GM21529 (cell line): ENCODE measurements around the gene CDH4.

Experiments
- ATAC-seq: cut with Tn5 transposase; IDR thresholded peaks from one replicate; pipeline ENCODE4 v1.9.1; 2021; ENCODE audit not compliant: unreplicated experiment

The CDH4 gene

GRCh38 chr20:61878478-61879302 is 626.6 kb downstream of the CDH4 start:
- ATAC-seq: no peak

DNA sequence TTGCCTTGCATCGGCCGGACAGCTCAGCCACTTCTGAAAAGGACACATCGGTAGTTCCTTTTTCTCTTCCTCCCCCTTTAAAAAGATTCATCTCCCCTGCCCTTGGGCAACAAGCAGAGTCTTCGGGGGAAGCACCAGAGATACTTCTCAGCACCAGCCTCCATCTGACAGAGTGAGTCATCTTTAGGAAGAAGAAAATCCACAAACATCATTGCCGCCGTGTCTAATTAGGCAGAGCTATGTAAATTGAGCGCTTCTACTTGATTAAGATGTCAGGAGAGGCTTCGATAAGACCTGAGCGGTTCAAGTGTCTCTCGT is 627.2 kb downstream of the CDH4 start:
- ATAC-seq: no peak

DNA sequence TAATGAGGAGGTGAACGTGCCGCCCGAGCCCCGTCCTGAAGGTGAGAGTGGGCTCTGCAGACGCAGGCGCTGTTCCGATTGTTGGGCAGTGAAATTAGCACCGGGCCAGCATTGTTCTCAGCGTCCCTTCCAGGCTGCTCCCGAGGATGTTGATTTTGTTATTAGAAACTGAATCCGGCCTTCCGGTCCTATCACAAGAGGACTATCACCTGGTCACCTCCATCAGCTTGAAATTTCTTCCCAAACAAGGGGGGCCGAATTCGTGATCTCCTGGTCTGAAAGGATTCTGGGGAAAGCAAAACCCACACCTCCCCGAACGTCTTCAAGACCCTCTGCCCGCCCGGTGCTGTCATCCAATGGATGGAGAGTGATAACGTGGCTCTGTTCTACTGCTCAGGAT is 627.6 kb downstream of the CDH4 start:
- ATAC-seq: no peak

- no peak for ATAC-seq
Observed at GRCh38 chr20:61880706-61881105, 628.6 kb downstream of the CDH4 start.

DNA sequence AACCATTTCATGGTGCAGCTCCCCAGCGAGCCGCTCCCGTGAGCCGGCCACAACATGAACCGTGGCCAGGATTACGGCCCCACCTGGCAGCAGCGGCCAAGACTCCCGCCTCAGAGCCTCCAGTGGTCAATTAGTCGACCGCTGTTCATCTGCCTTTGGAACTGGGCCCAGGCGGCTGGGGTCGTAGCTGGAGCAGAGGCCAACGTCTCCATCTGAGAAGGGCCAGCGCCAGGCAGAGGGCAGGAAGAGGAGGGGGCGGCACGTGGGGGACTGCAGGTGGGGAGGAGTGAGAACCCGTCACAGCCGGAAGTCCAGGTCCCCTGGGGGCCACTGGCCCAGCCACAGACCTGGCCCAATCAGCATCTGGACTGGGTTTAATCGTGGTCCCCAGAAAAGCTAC is 629.4 kb downstream of the CDH4 start:
- ATAC-seq: no peak

- ATAC-seq: no peak
Observed at GRCh38 chr20:61881861-61882260, 629.8 kb downstream of the CDH4 start.

GRCh38 chr20:61882716-61883615 is 630.9 kb downstream of the CDH4 start:
- ATAC-seq: no peak

DNA sequence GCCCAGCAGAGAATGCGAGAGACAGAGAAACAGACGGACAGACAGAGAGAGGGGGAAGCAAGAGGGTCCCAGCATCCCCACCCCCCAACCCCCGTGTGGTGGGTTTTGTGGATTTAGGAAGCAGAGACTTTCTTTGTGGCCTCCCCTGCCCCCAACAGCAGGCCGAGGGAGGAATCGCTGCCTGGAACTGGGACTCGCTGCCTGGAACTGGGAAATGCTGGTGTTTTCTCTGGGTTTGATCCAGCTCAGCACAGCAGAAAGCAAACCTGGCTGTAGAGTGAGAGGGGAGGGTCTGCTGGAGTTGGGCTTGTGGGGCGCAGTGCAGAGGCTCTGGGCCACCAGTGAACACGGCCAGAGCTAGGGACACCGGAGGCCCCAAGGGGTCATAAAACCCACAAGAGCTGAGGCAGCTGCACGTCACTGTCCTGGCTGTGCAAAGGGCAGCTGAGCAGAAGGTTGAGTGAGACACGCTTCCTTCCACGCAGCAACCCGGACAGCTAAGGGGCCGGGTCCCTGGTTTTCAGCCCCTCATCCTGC is 631.9 kb downstream of the CDH4 start:
- no peak for ATAC-seq

GRCh38 chr20:61884571-61885389 is 632.7 kb downstream of the CDH4 start:
- ATAC-seq: no peak

DNA sequence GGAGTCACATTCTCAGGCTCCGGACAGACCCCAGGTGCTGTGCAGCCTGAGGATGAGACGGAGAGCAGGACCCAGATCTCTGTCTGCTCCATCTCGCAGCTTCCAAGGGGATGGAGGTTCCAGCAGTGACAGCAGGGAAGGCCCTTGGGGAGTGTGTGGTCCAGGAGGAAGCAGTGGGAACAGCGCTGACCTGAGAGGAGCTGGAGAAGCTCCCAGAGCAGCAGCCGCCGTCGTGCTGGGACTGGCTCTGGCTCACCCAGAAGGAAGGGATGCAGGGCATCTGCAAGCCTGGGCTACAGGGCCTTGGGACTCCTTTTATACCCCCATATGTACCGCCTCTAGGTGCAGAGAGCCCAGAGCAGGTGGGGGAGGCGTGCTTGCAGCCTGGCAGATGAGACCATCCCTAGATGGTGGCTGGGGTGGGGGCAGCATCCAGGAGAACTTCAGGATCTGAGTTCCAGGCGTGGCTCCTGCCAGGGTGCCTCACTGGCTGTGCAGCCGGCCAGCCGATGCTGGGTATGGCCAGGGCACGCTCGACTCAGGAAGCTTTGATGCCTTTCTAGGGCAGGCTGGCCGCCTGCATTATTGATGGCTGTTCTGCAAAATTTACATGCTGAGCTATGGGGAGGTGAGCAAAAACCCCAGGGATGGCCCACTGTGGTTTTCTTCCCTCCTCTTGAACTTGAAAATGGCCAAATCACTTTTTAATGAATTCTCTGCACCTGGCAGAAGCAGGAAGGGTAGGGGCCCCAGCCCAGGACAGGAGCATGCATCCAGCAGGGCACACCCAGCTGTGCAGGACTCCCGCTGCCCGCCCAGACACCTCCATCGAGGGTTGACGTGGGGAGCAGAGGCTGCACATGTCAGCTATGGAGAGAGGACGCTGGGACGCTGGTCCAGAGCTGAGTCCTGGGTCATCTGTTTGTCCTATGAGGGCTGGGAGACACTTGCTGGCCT is 634.0 kb downstream of the CDH4 start:
- no peak for ATAC-seq

GRCh38 chr20:61886721-61887595 is 634.9 kb downstream of the CDH4 start:
- no peak for ATAC-seq

GRCh38 chr20:61887596-61888093 is 635.6 kb downstream of the CDH4 start:
- no peak for ATAC-seq

- no peak for ATAC-seq
Observed at GRCh38 chr20:61888101-61888865, 636.2 kb downstream of the CDH4 start.

DNA sequence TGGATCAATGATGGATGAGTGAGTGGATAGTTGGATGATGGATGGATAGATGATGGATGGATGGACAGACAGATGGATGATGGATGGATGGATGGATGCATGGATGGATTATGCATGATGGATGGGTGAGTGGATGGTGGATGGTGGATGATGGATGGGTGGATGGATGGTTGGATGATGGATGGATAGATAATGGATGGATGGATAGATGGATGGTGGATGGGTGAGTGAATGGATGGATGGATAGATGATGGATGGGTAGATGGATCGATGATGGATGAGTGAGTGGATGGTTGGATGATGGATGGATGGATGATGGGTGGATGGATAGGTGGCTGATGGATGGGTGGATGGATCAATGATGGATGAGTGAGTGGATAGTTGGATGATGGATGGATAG is 637.6 kb downstream of the CDH4 start:
- no peak for ATAC-seq

DNA sequence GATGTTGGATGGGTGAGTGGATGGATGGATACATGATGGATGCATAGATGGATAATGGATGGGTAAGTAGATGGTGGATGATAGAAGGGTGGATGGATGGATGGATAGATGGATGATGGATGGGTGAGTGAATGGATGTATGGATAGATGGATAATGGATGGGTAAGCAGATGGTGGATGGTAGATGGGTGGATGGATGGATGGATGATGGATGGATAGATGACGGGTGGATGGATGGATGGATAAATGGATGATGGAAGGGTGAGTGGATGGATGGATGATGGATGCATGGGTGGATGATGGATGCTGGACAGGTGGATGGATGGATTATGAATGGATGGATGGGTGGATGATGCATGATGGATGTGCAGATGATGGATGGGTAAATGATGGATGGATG is 638.1 kb downstream of the CDH4 start:
- no peak for ATAC-seq

DNA sequence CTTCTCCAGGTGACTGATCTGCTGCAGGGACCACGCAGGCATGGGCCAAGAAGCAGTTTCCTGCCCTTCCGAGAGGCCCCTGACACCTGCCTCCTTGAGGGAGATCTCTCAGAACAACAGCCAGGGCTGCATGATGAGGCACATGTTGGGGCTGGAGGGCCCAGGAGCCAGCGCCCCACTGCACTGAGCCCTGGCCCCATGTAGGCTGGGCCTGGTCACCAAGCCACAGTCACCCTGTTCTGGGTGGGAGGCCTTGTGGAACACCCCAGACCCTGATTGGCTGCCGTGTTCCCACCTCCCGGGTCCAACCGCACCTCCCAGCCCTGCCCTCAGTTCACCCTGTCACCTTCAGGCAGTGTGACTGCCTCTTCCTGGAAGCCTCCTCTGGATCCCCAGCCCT is 639.4 kb downstream of the CDH4 start:
- ATAC-seq: no peak

GRCh38 chr20:61891916-61892649 is 640.0 kb downstream of the CDH4 start:
- no peak for ATAC-seq
